T-helper 2 cell (primary cell): Measurements from ENCODE around the gene CTSK.

Source experiments
- DNase-seq, 5 experiments: peaks; one replicate each; pipeline versions ENCODE4 v3.0.0 to v3.0.0-alpha.2; 2012 to 2022

The CTSK gene

DNA sequence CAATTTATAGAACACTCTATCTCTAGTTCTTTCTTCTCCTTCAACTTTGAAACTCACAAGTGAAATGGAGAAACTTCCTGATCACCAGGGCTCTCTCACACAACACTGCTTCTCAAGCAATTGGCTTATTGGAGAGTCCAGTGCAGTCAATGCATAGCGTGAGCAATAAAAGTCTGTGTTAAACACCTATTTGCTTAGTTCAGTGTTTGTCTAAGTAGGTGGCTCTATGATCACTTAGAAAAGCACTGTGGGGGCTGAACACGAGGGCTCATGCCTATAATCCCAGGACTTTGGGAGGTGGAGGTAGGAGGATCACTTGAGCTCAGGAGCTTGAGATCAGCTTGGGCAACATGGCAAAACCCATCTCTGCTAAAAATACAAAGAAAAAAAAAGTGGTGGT is 54.6 kb downstream of the CTSK start:
- DNase-seq = no peak

DNA sequence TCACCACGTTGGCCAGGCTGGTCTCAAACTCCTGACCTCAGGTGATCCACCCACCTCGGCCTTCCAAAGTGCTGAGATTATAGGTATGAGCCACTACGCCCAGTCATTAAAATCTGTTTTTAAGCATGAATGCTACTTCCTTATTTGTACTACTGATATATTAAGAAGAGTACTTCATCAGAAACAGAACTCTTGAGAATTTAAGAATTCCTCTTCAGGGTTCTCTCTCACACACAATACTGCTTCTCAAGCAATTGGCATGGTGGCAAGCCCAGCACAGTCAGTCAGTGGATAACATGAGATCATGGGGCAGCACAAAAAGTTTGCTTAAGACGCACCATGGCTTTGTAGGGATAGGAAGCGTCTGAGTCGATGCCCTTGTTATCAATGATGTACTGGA is 56.6 kb downstream of the CTSK start:
- DNase-seq = no peak

DNA sequence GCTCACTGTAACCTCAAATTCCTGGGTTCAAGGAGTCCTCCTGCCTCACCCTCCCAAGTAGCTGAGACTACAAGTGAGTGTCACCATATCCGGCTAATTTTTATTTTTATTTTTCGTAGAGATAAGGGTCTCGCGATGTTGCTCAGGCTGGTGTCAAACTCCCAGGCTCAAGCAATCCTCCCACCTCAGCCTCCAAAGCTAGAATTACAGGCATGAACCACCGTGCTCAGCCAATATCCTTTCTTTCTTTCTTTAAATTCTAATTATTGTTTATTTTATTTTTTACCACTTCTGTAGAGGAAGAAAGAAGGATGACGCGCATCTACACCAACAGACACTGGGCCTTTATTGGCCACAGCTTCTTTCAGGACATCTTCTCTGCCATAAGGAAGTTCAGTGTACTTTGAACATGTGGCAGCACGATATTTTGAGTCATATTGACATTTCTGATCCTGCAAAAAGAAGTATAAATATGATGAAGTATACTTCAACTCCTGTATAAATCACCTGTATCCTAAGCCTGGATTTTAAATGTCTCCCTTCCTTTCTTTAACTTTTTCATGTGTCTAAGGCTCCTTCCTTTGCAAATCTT is 58.2 kb downstream of the CTSK start:
- DNase-seq = no peak

DNA sequence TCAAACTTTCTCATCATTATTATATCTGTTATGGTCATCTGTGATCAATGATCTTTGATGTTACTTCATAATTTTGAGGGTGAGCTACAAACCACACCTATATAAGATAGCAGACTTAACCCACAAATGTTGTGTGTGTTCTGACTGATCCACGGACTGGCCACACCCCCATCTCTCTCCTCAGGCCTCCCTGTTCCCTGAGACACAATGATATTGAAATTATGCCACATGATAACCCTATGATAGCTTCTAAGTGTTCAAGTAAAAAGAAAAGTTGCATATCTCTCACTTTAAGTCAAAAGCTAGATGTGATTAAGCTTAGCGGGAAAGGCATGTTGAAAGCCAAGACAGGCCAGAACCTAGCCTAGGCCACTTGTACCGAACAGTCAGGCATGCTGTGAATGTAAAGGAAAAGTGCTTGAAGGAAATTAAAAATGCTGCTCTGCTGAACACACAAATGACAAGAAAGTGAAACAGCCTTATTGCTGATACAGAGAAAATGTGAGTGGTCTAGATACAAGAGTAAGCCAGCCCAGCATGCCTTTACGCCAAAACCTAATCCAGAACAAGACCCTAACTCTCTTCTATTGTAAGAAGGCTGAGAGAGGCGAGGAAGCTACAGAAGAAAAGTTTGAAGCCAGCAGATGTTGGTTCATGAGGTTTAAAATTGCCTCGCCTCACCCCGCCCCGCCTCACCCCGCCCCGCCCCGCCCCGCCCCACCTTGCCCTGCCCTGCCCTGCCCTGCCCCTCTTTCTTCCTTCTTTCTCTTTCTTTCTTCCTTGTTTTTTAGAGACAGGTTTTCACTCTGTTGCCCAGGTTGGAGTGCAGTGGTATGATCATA is 59.0 kb downstream of the CTSK start:
- no peak for DNase-seq
